Ureter (tissue), 1 donor: ENCODE data around the gene ETF1. TPM values are rescaled to one million over a fixed set of nuclear protein-coding genes. Genes with fewer than 3 reads are reported as not detected.

Experiments
- DNase-seq: peaks from one replicate; pipeline ENCODE4 v3.0.0-alpha.2; 2020; ENCODE audit warnings: low spot score
- total RNA-seq: library from RNA; stranded (reverse); gene quantifications from one replicate; pipeline ENCODE4 v1.2.4, GENCODE V29; 2023
- donor health status: DM: yes; HTN: yes; CAD: no.

The ETF1 gene
- total RNA-seq, result 112 TPM

- peak; percentile 100 for DNase-seq
These were observed at the start of gene ETF1 for GRCh38 chr5:138542956-138543729. Gene ETF1 (minus strand): TSS chr5:138543236. CDS start chr5:138542918, 318 bp downstream.

GRCh38 chr5:138588013-138588788 is 45.2 kb upstream of the ETF1 start:
- no peak for DNase-seq

- no peak for DNase-seq
These were observed 42.1 kb upstream of the ETF1 start for GRCh38 chr5:138585157-138585556.

GRCh38 chr5:138583984-138584637 is 41.1 kb upstream of the ETF1 start:
- no peak for DNase-seq

GRCh38 chr5:138582959-138583358 is 39.9 kb upstream of the ETF1 start:
- DNase-seq, result no peak

- no peak for DNase-seq
These were observed 37.7 kb upstream of the ETF1 start for GRCh38 chr5:138580777-138581176.

GRCh38 chr5:138580001-138580400 is 37.0 kb upstream of the ETF1 start:
- no peak for DNase-seq

GRCh38 chr5:138579517-138579863 is 36.5 kb upstream of the ETF1 start:
- DNase-seq, result no peak

GRCh38 chr5:138577452-138577851 is 34.4 kb upstream of the ETF1 start:
- DNase-seq, result no peak

- peak; percentile 98 for DNase-seq
These were observed 32.4 kb upstream of the ETF1 start, which contains the start of gene HSPA9 for GRCh38 chr5:138575194-138576015. Gene HSPA9 (minus strand): TSS chr5:138575401. CDS start chr5:138575318, 83 bp downstream.

GRCh38 chr5:138574744-138575193 is 31.7 kb upstream of the ETF1 start:
- DNase-seq, result no peak

- DNase-seq, result no peak
These were observed 31.1 kb upstream of the ETF1 start for GRCh38 chr5:138573949-138574670.

GRCh38 chr5:138573223-138573622 is 30.2 kb upstream of the ETF1 start:
- DNase-seq, result no peak

- DNase-seq, result no peak
These were observed 27.8 kb upstream of the ETF1 start for GRCh38 chr5:138570871-138571270.

- DNase-seq, result no peak
These were observed 26.7 kb upstream of the ETF1 start for GRCh38 chr5:138569782-138570181.

- DNase-seq, result no peak
These were observed 25.2 kb upstream of the ETF1 start for GRCh38 chr5:138568061-138568824.

GRCh38 chr5:138566792-138567191 is 23.8 kb upstream of the ETF1 start:
- DNase-seq, result no peak

- no peak for DNase-seq
These were observed 22.2 kb upstream of the ETF1 start for GRCh38 chr5:138565100-138565821.

- no peak for DNase-seq
These were observed 21.2 kb upstream of the ETF1 start for GRCh38 chr5:138564242-138564641.
